ENCODE data around the gene KIF16B. TPM values are rescaled to one million over a fixed set of nuclear protein-coding genes. Genes with fewer than 3 reads are reported as not detected.

Gene KIF16B
- total RNA-seq, 1 donor from 2014 or later = 17.6 TPM

DNA sequence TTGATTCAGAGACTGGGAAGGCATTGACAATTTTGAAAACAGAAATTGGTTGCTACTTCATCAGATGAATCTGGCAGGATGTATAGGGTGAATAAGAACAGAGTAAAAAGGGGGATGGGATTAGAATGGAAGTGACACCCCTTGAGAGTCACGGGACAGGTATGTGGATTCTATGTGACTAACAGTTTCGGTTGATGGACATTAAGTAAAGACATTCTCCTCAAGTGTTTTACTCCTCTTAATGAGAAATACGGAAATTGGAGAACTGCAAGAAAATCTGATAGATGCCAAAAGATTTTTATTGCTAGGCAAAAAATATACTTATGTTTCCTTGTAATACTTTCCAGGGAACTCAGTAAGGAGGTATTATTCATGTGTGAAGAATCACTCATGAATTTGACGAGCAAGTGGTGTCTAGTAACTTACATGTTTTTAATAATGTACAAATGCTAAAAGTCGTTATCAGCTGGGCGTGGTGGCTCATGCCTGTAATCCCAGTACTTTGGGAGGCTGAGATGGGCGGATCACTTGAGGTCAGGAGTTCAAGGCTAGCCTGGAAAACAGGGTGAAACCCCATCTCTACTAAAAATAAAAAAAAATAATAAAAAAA lies 135.8 kb downstream of the KIF16B start:
- no peak for DNase-seq (ENCODE audit: low spot score)

DNA sequence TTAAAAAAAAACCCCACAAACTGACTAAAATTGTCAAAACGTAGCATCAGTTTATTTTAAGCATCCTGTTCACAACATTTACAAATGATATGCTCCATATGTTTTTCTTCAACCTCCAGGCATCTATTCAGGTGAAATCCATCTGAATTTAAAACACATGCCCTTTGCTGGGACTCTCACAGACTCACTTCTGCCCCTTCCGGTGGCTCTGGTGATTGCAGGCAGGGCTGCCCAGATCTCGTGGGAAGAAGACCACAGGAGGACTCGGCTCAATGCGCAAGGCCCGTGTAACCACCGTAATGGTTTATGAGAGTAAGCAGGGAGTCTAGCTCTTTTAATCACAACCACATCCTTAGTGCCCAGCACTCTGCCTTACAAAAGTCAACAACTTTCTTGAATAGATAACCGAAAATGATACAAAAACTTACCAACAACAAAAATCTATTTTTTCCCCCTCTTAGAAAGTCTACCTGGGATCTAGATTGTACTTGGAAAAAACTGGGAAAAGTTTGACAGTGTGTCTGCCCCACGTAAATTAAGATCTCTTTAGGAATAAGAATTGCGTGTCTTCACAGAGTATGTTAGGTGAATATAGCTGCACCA lies 139.1 kb downstream of the KIF16B start:
- DNase-seq (ENCODE audit: low spot score) = peak; percentile 18

- DNase-seq (ENCODE audit: low spot score) = no peak
These were observed 140.0 kb downstream of the KIF16B start for GRCh38 chr20:16433293-16433580.

- DNase-seq (ENCODE audit: low spot score) = no peak
These were observed 140.6 kb downstream of the KIF16B start for GRCh38 chr20:16432466-16433292.

DNA sequence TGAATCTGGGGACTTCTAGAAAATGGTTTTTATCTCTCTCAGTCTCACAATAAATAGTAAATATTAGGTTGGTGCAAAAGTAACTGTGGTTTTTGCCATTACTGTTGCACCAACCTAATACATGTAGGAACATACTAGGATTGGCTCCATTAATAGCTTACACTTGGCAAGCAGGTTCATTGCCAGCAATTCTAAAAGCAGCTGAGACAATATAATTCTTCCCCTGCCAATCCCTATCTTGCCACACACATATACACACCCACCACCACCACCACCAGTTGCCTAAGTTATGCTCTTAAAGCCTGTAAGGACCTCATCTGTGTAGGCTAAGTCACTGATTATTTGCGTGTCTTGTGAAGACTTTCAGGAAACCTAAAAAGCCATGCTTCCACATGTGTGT lies 145.1 kb downstream of the KIF16B start:
- DNase-seq (ENCODE audit: low spot score) = no peak

DNA sequence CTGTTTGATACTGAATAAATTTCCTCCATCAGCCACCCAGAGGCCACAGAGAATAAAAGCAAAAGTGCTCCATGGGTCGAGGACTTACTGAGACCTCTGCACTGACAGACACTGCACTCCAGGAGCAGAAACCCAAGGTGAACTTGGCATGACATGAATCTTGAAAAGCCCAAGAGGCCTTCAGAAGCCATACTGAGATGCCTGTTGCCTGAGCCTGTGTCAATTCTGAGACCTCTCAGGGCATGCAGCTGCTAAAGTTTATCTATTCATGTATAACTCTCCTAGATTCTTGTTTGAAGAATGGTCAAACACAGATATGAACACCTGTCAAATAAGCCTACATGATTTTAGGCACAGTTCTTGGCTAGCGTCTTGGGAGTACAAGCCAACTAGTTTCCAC lies 145.7 kb downstream of the KIF16B start:
- no peak for DNase-seq (ENCODE audit: low spot score)

- DNase-seq (ENCODE audit: low spot score) = no peak
These were observed 148.5 kb downstream of the KIF16B start for GRCh38 chr20:16424780-16425179.

GRCh38 chr20:16423311-16424212 lies 149.7 kb downstream of the KIF16B start:
- DNase-seq (ENCODE audit: low spot score) = no peak

- DNase-seq (ENCODE audit: low spot score) = no peak
These were observed 154.0 kb downstream of the KIF16B start for GRCh38 chr20:16419138-16419715.

DNA sequence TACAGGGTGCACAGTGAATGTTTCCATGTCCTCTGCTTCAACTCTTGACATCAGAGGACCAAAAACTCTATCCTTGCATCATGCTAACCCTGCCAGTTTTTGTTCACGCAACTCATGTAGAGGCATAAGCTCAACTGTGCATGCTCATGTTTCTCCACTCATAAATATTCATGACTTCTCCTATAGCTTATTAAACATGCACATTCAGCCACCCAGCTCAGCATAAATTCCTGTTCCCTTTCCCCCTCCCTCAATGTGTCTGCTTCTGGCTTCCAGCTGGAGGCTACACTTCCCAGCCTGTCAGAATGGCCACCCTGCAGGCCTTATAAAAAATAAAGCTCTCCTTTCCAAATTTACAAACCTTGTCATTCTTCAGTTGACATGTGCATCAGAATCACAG lies 154.6 kb downstream of the KIF16B start:
- no peak for DNase-seq (ENCODE audit: low spot score)

DNA sequence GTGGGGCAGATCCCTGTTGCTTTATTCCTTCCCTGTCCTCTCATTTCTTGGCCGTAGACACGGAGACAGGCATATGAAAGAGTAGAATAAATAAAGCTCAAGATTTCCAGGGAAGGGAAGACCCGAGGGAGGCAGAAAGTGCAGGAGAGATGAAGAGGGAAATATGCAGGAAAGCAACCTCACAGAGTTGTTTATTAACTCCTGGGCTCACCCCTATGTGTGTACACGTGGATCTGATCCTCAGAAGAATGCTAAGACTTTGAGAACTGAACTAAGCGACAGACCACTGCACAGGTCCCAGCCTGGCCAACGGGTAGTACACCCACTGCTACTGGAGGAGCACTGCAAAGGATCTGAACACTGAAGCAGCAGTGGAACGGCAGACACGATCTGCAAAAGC lies 156.2 kb downstream of the KIF16B start:
- no peak for DNase-seq (ENCODE audit: low spot score)

- no peak for DNase-seq (ENCODE audit: low spot score)
These were observed 157.9 kb downstream of the KIF16B start for GRCh38 chr20:16415071-16416053.

- no peak for DNase-seq (ENCODE audit: low spot score)
These were observed 160.3 kb downstream of the KIF16B start for GRCh38 chr20:16412906-16413305.

DNA sequence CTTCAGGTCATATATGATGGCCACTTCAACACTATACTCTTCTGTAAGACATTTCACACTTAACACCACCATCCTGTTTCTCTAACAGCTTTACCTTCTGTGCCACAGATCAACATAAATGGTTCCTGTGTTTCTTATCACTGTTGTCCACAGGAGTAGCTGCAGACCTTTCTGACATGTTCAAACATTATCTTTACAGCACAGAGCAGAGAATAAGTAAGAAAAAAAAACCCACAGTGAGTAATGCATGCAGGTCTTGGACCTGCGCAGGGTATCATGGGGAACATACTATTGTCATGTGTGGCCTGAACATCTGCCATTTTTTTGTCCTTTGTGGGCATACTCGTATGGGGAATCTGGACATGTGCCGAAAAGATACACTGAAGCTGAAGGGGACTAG lies 161.9 kb downstream of the KIF16B start:
- no peak for DNase-seq (ENCODE audit: low spot score)

- no peak for DNase-seq (ENCODE audit: low spot score)
These were observed 162.6 kb downstream of the KIF16B start for GRCh38 chr20:16410626-16411025.

DNA sequence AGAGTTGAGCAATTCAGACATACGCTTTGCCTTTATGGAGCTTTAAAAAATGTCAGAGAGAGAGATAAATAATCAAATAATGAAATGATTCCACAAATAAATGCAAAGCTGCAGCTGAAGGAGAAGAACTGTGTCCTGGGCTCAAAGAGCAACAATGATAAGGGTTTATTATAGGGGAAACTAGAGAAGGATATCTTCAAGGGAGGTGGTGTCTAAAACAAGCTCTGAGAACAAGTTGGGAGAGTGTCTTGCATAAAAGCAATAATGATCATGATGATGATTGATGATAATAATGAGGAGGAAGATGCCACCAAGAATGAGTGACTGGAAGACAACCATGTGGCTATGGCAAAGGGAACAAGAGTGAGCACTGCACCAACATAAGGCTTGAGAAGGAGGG lies 164.3 kb downstream of the KIF16B start:
- no peak for DNase-seq (ENCODE audit: low spot score)

- peak; percentile 26 for DNase-seq (ENCODE audit: low spot score)
These were observed 165.8 kb downstream of the KIF16B start for GRCh38 chr20:16407251-16408067.

DNA sequence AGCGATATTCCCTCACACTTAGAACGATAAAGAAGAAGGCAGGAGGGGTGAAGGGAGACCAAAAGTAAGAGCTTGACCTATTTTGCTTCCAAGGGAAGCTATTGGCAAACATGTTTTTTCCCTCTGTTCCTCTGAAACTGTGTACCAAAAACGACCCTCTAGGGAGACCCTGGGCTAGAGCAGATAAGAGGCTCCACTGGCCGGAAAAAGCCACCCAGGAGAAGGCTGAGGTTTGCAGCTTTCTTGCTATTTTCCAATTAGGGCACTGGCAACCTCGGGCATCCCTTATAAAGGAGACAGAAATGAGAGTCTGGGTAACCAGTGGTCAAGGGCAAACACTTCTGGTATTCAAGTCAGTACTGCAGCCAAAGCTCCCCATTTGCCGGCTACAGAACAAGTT lies 168.0 kb downstream of the KIF16B start:
- no peak for DNase-seq (ENCODE audit: low spot score)

DNA sequence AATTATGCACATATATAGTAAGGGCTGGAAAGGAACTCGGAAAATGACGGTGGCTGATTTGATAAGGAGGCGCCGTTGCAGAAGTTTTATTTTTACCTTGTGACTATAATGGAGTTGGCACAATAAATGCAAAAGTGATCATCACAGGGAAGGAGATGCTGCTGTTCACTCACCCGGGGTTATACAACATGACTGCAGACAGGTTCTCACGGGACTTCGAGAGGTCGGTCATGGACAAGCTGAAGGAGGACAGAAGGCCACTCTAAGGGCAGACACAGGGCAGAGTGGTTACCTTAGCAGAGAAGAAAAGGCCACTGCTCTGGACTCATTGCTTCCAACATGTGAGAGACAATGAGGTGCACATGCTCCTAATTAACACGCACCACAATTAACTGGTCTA lies 168.6 kb downstream of the KIF16B start:
- no peak for DNase-seq (ENCODE audit: low spot score)

DNA sequence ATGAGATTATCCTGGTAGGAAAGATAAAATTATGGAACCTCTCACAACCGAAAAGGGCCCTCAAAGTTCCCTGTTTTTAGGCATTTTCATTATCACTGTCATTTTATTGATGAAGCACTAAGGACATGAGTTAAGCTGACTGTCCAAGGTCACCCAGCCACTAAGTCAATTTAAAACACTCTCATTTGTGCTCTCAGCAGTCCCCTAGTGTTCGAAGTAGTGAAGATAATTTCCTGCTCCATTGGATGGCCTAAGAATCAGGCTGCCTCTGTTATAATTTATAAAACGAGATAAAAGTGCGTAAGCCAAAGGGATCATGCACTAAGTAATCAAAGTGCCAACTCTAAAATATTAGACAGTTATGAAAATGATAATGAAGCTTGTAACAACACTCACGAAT lies 169.1 kb downstream of the KIF16B start:
- no peak for DNase-seq (ENCODE audit: low spot score)

All from umbilical cord (tissue), 2 donors.